GM12878 (cell line): ENCODE data around the gene SMPD2. TPM values are rescaled to one million over a fixed set of nuclear protein-coding genes. Genes with fewer than 3 reads are reported as not detected.

Source experiments
- ATF3 ChIP-seq: IDR thresholded peaks from 2 replicates; pipeline ENCODE4 v1.6.1; 2011; ENCODE audit warnings: low read depth, mild to moderate bottlenecking, low read length, moderate library complexity, borderline replicate concordance; ENCODE audit errors: extremely low read depth
- E2F4 ChIP-seq: IDR thresholded peaks from 2 replicates; pipeline ENCODE4 v1.6.1; 2012; ENCODE audit warnings: low read depth, low read length, improper control_type of control experiment
- GABPA ChIP-seq: IDR thresholded peaks from 2 replicates; pipeline ENCODE4 v1.6.1; 2014; ENCODE audit warnings: antibody characterized with exemption, low read depth, mild to moderate bottlenecking, inconsistent platforms
- HDAC2 ChIP-seq: fragments of 200-600 bp; sonication (generic); IDR thresholded peaks from 2 replicates; pipeline ENCODE4 v1.6.1; 2017
- IKZF2 ChIP-seq, 2 experiments: fragments of 450-650 bp; IDR thresholded peaks; 2 replicates each; pipeline ENCODE4 v1.6.1; 2017; ENCODE audit warnings: mild to moderate bottlenecking in 2 of 2, moderate library complexity in 2 of 2
- KDM1A ChIP-seq: fragments of 200-600 bp; sonication (generic); IDR thresholded peaks from 2 replicates; pipeline ENCODE4 v1.6.1; 2016; ENCODE audit warnings: borderline replicate concordance
- MEF2A ChIP-seq: IDR thresholded peaks from 2 replicates; pipeline ENCODE4 v1.6.1; 2011; ENCODE audit warnings: low read depth, mild to moderate bottlenecking, low read length, moderate library complexity; ENCODE audit not compliant: insufficient read depth
- MYB ChIP-seq: fragments of 150-350 bp; IDR thresholded peaks from 2 replicates; pipeline ENCODE4 v1.6.1; 2014; ENCODE audit warnings: mild to moderate bottlenecking, low read depth, low read length, borderline replicate concordance
- REST ChIP-seq: IDR thresholded peaks from 2 replicates; pipeline ENCODE4 v1.6.1; 2012; ENCODE audit warnings: mild to moderate bottlenecking, low read depth, low read length
- SMAD1 ChIP-seq: fragments of 450-650 bp; IDR thresholded peaks from 2 replicates; pipeline ENCODE4 v1.6.1; 2018; ENCODE audit warnings: mild to moderate bottlenecking, low read depth; ENCODE audit not compliant: partially characterized antibody
- SMAD5 ChIP-seq: IDR thresholded peaks from 2 replicates; pipeline ENCODE4 v1.6.1; 2016; ENCODE audit warnings: antibody characterized with exemption, low read depth
- TARDBP ChIP-seq: IDR thresholded peaks from 2 replicates; pipeline ENCODE4 v1.6.1; 2016; ENCODE audit warnings: borderline replicate concordance
- ZBTB33 ChIP-seq: fragments of 450-650 bp; IDR thresholded peaks from 2 replicates; pipeline ENCODE4 v1.6.1; 2017; ENCODE audit warnings: mild to moderate bottlenecking
- ZBTB4 ChIP-seq: fragments of 450-650 bp; formaldehyde crosslinking; IDR thresholded peaks from 2 replicates; pipeline ENCODE4 v1.4.0; 2022; ENCODE audit warnings: mild to moderate bottlenecking, moderate library complexity
- ZNF207 ChIP-seq: fragments of 450-650 bp; IDR thresholded peaks from 2 replicates; pipeline ENCODE4 v1.6.1; 2014; ENCODE audit warnings: antibody characterized with exemption, mild to moderate bottlenecking, borderline replicate concordance
- ZNF622 ChIP-seq: fragments of 450-650 bp; IDR thresholded peaks from 2 replicates; pipeline ENCODE4 v1.6.1; 2017; ENCODE audit warnings: mild to moderate bottlenecking, inconsistent platforms
- polyA plus RNA-seq, 11 experiments: library from polyadenylated mRNA; depleted of rRNA in 4 of 11; unstranded in 6 of 11; stranded (reverse) in 5 of 11; fragments of >200 nt; fragmentation: Nextera tagmentation in 4 of 11; fragmentation: Illumina TruSeq in 1 of 11; extraction: Ambion mirVana in 4 of 11; extraction: Trizol in 1 of 11; gene quantifications; 1 replicate in 1 of 11; 2 replicates in 10 of 11; pipeline versions ENCODE4 v1.2.1 to v1.2.3, GENCODE V29; 2011 to 2016; ENCODE audit warnings: inconsistent platforms in 2 of 11, missing spikeins in 2 of 11, low read depth in 1 of 11
- total RNA-seq, 4 experiments: library from RNA; depleted of rRNA in 3 of 4; stranded (reverse); fragments of >200 nt in 3 of 4; fragmentation: Illumina TruSeq in 1 of 4; extraction: Trizol in 1 of 4; gene quantifications; 2 replicates each; pipeline versions ENCODE4 v1.2.1 to v1.2.3, GENCODE V29; 2013 to 2021

Gene SMPD2
- total and polyA plus RNA-seq, 10 of the 15 experiments (the other 5 are each of a cell fraction or from before 2014, with no cell fraction given) = 0.06 to 15.4 (median 9.7) TPM

GRCh38 chr6:109454496-109455436, 14.2 kb downstream of the SMPD2 start (continued):
- TF ChIP-seq E2F4 (no peak), IKZF2 (IDR thresholded peaks at IDR 0.05) (peak; percentile 40 to 74; a peak in 3 of 4 replicates), ZNF622 (no peak), SMAD1 (no peak), ZNF207 (no peak), KDM1A (no peak), ZBTB4 (CRISPR knock-in tag) (no peak), HDAC2 (no peak), TARDBP (no peak), SMAD5 (no peak), GABPA (no peak), ATF3 (no peak), MYB (no peak), ZBTB33 (no peak), MEF2A (peak; percentile 74; the same call in 1 of the 2 replicates), REST (no peak)
